Measurements from ENCODE around the gene PRRX2. TPM values are rescaled to one million over a fixed set of nuclear protein-coding genes. Genes with fewer than 3 reads are reported as not detected.
"Not testable (repeated sequence)": the region's sequence is repeated elsewhere in the genome, so short reads cannot be mapped to it uniquely, and the experiment has no call there.

The PRRX2 gene
- total RNA-seq, 4 donors from 2014 or later = 9.6 to 32.1 (median 14.9) TPM

GRCh38 chr9:129748249-129748648 lies 82.8 kb downstream of the PRRX2 start:
- no peak overlapping the region for H3K4me3 ChIP-seq
- TF ChIP-seq POLR2A (IDR thresholded peaks at IDR 0.05) = no peak
- TF ChIP-seq EP300 (IDR thresholded peaks at IDR 0.05) = no peak
- TF ChIP-seq CTCF (IDR thresholded peaks at IDR 0.05) = no peak
- H3K27ac ChIP-seq = no peak overlapping the region
- no peaks in the 10 kb centered on the region for H3K9me3 ChIP-seq
- no peaks in the 10 kb centered on the region for H3K36me3 ChIP-seq
- WGBS, 2 donors = 76 to 82% methylated on average over 5 of the region's 5 CpGs
- DNase-seq (ENCODE audit: low spot score in 2 of 2) = no peak
- peaks cover 0 to 20% (median 13%) of the 10 kb centered on the region in 4 donors for H3K4me1 ChIP-seq
- no peaks in the 10 kb centered on the region for H3K27me3 ChIP-seq

GRCh38 chr9:129749052-129749451 lies 83.6 kb downstream of the PRRX2 start:
- not testable (repeated sequence) for H3K36me3 ChIP-seq; H3K27me3 ChIP-seq; H3K9me3 ChIP-seq; H3K4me3 ChIP-seq; DNase-seq (ENCODE audit: low spot score in 2 of 2)
- Histone ChIP-seq H3K4me1 (peaks cover 0 to 23% (median 15%) of the 10 kb centered on the region in 4 donors), H3K27ac (peak overlapping the region in 2 of 4 donors; percentile 65 to 69)
- WGBS, 2 donors = 89 to 93% methylated on average over 4 of the region's 4 CpGs

GRCh38 chr9:129749575-129749974 lies 84.1 kb downstream of the PRRX2 start:
- Histone ChIP-seq H3K27ac (peak overlapping the region in 2 of 4 donors; percentile 65 to 69), H3K36me3 (no peaks in the 10 kb centered on the region), H3K4me1 (peaks cover 0 to 23% (median 15%) of the 10 kb centered on the region in 4 donors), H3K9me3 (no peaks in the 10 kb centered on the region), H3K4me3 (no peak overlapping the region), H3K27me3 (no peaks in the 10 kb centered on the region)
- TF ChIP-seq CTCF (IDR thresholded peaks at IDR 0.05) (no peak), POLR2A (IDR thresholded peaks at IDR 0.05) (no peak), EP300 (IDR thresholded peaks at IDR 0.05) (no peak)
- DNase-seq (ENCODE audit: low spot score in 2 of 2) = no peak
- WGBS, 2 donors = 88 to 90% methylated on average over 6 of the region's 6 CpGs

GRCh38 chr9:129750013-129750638 lies 84.7 kb downstream of the PRRX2 start:
- no peak for DNase-seq (ENCODE audit: low spot score in 2 of 2)
- Histone ChIP-seq H3K36me3 (no peaks in the 10 kb centered on the region), H3K4me3 (no peak overlapping the region), H3K27ac (peak overlapping the region in 2 of 4 donors; percentile 65 to 69), H3K27me3 (no peaks in the 10 kb centered on the region), H3K4me1 (peaks cover 0 to 23% (median 15%) of the 10 kb centered on the region in 4 donors), H3K9me3 (no peaks in the 10 kb centered on the region)
- TF ChIP-seq CTCF (IDR thresholded peaks at IDR 0.05) (no peak), EP300 (IDR thresholded peaks at IDR 0.05) (peak in 1 of 2 donors; percentile 22), POLR2A (IDR thresholded peaks at IDR 0.05) (no peak)
- 73 to 74% methylated on average over 8 to 9 of the region's 9 CpGs for WGBS, 2 donors

GRCh38 chr9:129751841-129752801 lies 86.7 kb downstream of the PRRX2 start:
- Histone ChIP-seq H3K4me3 (peak overlapping the region; percentile 10 to 53 (median 28)), H3K27me3 (no peaks in the 10 kb centered on the region), H3K4me1 (peaks cover 0 to 27% (median 15%) of the 10 kb centered on the region in 4 donors), H3K27ac (peak overlapping the region in 3 of 4 donors; percentile 19 to 63 (median 43)), H3K36me3 (no peaks in the 10 kb centered on the region), H3K9me3 (no peaks in the 10 kb centered on the region)
- no peak for DNase-seq (ENCODE audit: low spot score in 2 of 2)
- no peak for TF ChIP-seq POLR2A (IDR thresholded peaks at IDR 0.05)
- no peak for TF ChIP-seq EP300 (IDR thresholded peaks at IDR 0.05)
- TF ChIP-seq CTCF (IDR thresholded peaks at IDR 0.05) = no peak
- WGBS, 2 donors = 51 to 53% methylated on average over 29 to 31 of the region's 31 CpGs
